GM18507 (cell line): ENCODE measurements around the gene SH3GLB2.
"Not testable (repeated sequence)": the region's sequence is repeated elsewhere in the genome, so short reads cannot be mapped to it uniquely, and the experiment has no call there.

Source experiments
- DNase-seq: peaks from one replicate; pipeline ENCODE4 v3.0.0; 2011; ENCODE audit warnings: low read depth; ENCODE audit not compliant: insufficient read length; ENCODE audit errors: extremely low spot score
- FAIRE-seq: peaks from 2 replicates; lab custom pipeline; 2011; peaks lifted over from hg19 to GRCh38; lab: Jason Lieb, UNC

The SH3GLB2 gene

DNA sequence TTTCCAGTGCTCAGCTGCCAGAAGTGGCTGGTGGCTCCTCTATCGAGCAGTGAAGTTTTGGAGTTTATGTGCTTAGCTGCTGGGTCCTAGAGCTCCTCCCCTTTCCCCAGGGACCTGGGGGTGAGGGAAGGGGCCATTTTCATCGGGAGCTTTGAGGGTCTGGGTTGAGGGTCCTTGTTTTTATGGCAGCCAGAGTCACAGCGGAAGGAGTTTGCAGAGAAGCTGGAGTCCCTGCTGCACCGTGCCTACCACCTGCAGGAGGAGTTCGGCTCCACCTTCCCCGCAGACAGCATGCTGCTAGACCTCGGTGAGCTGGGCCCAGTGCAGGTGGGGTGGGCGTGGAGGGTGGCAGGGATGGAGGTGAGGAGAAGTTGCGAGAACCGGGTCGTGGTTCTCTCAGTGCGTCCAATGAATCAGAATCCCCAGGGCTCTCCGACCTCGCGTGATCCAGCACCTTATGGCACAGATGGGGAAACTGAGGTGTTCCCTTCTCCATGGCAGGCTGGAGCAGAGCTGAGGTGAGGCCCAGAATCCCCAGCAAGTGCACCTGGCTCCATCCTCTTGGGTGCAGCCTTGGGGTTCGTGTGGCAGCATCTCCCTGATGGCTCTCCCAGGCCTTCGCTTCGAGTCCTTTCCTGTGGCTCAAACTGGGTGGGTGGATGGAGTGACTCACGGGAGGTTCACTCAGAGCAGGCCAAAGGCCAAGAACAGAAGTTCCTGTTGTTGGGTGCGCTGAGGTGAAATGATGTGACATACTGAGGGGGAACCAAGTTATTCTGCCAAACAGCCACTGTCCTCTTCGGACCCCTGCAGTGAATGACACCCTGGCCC is 31.0 kb upstream of the SH3GLB2 start:
- no peak for FAIRE-seq
- DNase-seq, result no peak

DNA sequence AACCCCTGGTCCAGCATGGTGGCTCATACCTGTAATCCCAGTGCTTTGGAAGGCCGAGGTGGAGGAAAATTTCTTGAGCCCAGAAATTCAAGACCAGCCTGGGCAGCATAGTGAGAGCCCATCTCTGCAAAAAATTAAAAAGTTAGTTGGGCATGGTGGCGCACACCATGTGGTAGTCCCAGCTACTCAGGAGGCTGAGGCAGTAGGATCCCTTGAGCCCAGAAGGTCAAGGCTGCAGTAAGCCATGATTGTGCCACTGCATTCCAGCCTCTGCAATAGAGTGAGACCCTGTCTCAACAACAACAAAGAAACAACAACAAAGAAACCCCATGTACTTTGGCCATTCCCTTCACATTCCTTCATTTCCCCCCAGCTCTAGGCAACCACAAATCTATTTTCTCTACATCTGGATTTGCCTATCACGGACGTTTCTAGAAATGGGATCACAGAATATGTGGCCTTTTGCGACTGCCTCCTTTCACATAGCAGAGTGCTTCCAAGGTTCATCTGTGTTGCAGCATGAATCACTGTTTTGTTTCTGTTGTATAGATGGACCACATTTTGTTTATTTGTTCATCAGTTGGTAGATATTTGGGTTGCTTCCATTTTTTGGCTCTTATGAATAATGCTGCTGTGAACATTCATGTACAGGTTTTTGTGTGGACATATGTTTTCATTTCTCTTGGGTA is 26.2 kb upstream of the SH3GLB2 start:
- DNase-seq, result no peak
- no peak for FAIRE-seq

DNA sequence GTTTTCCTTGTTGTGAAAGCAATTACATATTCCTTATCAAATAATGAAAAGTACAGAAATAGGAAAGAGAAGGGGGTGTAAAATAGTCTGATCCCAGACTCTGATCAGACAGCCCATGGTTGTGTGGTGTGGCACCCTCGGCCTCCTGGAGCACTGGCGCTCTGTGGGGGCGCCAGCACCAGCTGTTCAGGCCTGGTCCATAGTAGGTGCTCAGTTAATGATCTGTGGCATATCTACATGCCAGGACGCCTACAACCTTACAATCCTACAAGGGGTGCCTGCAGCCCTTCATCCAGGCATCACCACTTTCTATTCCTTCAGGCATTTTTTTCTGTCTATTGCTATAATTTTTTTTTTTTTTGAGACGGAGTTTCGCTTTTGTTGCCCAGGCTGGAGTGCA is 24.9 kb upstream of the SH3GLB2 start:
- no peak for FAIRE-seq
- DNase-seq, result no peak

DNA sequence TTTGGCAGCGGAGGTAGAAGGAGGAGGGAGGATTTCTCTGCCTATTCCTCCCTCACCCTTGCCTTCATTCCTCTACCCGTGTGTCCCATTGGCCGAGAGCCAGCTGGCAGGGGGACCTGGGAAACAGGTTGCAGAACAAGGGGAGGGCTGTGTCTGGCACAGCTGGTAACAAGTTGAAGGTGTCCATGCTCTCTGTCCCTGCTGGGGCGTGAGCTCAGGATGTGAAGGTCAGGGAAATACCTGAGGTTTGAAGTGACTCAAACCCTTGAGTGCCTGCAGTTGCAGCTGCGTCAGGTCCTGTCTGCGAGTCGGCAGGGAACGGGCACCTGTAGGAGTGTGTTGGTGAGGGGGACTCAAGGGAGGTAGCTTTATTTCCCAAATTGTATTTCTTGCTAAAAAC is 24.5 kb upstream of the SH3GLB2 start:
- no peak for FAIRE-seq
- no peak for DNase-seq

DNA sequence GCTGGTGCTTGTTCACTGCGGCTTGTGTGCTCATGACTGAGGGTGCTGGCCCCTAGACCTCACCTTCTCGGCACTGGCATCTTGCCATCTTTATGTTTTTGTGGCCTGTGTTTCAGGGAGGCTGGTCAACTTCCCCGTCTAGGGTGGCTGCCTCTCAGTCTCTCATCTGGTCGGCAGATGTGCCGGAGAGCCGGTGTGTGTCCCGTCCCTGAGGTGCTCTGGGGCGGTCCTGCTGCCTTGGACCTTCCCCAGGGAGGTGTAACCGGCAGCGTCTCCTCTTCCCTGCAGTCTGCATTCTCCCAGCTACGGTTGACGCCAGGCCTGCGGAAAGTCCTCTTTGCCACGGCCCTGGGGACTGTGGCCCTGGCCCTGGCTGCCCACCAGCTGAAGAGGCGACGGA is 13.9 kb upstream of the SH3GLB2 start:
- no peak for DNase-seq
- no peak for FAIRE-seq

DNA sequence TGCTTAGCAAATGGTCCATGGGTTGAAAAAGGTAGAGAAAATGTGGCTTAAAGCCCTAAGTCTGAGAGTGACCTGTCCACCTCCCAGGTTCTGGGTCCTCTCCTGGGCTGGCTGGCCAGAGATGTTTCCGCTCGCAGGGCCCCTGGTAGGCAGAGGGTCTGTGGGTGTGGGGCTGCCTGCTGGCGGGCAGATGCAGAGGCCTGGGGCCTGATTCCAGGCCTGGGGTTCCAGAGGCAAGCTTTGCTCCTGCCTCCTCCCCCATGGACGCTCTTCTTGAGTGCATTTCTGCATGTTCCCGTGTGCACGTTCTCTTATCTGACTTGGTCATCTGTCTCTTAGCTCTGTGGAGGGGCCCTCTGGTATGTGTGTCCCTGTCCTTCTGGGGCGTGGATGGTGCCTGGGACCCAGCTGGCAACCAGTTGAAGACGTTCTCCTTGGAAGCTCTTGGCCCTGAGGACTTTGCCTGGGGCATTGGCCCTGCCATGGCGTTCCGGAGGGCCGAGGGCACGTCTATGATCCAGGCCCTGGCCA is 12.0 kb upstream of the SH3GLB2 start:
- no peak for DNase-seq
- FAIRE-seq, result no peak

DNA sequence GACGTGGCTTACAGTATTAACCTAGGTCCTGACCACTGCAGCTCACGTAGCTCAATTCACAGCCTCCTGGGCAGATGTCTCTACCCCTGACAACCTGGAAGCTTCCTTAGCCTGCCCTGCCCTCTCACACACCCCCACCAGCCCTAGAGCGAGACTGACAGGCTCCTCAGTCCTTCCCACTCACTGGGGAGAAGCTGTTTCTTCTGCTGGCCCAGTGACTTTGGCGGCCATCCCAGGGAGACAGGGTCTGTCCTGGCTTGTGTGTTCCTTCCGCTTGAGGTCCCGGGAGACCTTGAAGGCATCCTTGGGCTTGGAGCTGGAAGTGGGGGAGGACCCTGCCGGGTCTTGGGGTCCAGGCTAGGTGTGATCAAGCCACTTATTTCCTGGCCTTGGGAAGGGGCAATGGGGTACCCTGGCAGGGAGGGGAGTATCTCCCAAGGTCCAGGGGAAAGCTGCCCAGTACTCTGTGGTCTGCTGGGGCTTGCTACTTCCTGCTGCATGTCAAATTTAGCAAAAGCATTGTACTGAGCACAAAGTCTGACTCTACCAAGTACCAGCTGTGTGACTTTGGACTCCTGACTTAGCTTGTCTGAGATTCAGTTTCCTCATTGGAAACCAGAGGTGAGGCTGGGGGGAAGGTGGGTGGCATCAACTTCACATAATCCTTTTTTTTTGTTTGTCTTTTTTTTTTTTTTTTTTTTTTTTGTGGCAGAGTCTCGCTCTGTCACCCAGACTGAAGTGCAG is 10.2 kb upstream of the SH3GLB2 start:
- FAIRE-seq, result no peak
- no peak for DNase-seq

DNA sequence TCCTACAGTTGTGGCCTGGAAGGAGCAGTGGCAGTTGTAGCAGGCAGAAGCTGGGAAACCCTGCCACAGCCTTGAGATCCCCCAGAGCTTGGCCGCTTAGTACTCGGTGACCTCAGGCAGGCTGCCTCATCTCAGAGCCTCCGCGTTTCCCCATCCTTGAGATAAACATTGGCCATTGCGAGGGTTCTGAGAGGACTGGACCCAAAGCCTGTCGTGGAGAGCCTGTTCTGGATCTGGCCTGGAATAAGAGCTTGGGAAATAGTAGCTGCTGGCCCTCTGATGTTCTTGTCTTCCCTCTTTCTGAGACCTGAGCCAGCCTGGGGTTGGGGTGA is 9.6 kb upstream of the SH3GLB2 start:
- FAIRE-seq (no peak), DNase-seq (no peak)

DNA sequence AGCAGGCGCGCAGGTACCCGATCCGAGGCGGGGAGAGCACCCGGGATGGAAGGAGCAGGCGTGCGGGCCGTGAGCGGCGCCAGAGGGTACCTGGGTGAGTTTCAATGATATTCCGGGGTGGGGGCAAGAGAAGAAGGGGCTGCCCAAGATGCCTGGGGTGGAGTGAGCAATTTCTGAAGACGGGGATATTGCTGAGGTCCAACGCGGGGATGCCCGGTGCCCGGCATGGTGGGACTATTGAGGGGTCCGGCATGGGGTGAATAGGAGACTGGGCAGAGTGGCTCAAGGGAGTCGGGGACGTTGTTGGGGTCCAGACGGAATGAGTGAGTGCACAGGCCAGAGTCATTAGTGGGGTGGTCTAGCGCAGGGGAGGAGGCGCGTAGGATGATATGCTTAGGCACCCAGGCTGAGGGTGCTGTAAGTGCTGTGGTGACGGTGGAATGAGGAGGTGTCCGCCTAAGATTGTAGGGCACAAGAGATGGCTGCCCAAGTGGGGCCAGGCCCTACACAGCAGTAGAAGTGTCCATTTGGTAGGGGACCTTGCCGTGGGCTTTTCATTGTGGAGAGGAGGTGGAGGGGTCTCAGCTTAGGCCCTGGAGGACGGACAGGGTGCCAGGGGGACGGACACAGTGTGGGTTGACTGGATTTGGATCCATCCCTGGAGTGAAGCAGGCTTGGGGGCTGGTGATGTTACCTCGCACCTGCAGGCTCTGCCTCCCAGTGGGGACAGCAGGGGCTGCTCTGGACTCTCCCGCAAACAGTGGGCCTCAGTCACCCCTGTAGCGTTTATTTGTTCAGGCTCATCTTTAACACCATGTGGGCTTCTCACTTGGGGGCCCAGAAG is 9.0 kb upstream of the SH3GLB2 start:
- no peak for FAIRE-seq
- DNase-seq, result no peak

DNA sequence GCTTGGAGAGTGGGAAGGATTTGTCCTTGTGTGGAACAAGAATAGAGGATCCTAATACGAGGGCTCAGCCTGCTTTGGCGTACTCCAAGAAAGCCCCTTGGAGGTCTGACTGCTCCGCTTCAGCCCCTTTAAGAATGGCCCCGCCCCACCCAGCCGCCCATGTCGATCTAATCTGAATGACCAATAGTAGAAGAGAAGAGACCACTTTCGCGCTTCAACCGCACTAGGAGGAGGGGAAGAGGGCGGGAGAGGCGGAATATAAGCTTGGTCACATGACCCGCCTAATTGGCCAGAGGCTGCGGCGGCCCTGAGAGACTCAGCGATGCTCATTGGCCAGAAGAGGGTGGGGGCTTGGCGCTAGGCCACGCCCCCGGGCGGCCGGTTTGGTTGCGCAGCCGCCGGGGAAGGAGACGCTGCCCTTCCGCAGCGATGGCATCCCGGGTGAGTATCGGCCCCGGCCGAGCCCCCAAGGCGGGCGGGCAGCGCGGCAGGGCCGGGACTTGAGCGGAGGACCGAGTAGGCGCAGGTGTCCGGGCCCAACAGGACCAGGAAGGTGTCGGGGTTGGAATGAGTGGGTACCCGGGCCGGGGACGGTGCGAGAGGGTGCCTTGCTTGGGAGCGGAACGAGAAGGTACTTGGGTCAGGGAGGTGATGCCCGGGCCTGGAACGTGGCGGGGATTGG is 8.3 kb upstream of the SH3GLB2 start, which contains the start of gene MIGA2:
Gene MIGA2 (plus strand): TSS at position 386 of the 682 bp plus-strand sequence. CDS start 3,969 bp downstream, outside the sequence.
- DNase-seq (peak; percentile 98), FAIRE-seq (peak; percentile 98)

DNA sequence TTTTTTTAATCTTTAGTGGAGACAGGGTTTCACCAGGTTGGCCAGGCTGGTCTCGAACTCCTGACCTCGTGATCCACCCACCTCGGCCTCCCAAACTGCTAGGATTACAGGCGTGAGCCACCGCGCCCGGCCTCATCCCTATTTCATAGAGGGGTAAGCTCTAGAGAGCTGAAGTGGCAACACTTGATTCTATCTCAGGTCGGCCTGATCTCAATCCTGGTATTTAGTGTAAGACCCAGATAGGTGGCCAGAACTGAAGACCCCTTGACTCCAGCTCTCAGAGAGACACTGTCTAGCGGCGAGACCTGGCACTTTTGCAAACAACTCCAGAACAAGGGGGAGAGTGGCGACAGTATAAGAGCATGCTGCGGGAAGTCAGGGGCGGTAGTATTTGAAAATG is 7.7 kb upstream of the SH3GLB2 start:
- not testable (repeated sequence) for DNase-seq, FAIRE-seq

DNA sequence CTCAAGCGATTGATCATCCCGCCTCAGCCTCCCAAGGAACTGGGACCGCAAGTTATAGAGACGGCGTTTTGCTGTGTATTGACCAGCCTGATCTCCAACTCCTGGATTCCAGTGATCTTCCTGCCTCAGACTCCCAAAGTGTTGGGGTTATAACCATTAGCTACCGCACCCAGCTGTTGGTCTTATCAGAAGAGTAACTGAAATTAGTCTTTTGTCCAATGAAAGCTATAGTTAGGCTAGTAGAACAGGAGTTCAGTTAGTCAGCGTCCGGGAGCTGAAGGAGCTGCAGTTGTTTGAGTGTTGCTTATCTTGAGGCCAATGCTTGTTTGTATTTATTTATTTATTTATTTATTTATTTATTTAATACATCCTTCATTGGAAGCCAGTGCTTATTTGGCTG is 5.1 kb upstream of the SH3GLB2 start:
- no peak for DNase-seq
- FAIRE-seq, result no peak

DNA sequence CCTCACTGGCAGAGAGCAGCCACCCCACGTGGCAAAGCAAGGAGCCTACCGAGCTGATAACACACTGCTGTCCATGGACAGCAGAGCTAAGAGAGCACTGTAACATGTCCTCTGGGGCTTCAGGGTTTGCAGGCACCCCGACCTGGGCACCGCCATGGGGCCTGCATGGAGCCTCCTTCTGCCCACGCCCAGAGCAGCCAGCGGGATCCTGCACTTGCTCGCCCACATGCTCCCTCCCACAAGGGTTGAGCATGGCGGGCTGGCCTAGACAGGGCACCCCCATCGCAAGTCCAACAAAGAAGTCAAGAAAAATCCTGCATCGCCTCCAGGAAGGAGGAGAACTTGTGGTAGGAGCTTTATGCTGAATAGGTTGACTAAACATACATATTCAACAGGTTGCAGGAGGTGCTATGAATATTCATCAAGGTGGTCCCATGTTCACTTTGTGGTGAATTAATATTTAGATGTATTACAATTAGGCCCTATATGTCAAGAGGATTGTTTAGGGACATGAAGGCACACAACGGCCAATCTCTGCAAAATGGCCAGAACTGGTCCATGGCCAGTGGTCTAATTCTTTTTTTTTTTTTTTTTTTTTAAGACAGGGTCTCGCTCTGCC is 4.5 kb upstream of the SH3GLB2 start:
- FAIRE-seq, result no peak
- no peak for DNase-seq

DNA sequence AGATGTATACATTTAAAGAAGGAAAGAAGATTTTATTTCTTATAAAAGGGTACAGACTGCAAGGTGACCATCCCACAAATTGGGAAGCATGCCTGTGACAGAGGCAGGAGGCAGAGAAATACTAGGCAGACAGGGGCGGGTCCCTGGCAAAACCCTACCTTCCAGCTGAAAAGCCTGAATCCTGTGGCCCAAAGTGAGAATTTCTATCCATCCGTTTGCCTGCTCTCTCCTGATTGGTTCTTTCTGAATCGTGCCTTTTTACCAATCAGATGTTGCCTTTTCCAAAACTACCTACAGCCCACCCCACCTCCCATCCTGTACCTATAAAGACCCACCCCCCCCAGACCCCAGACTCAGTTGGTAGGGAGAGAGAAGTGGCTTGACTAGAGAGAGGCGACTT is 3.4 kb upstream of the SH3GLB2 start:
- FAIRE-seq (no peak), DNase-seq (no peak)

DNA sequence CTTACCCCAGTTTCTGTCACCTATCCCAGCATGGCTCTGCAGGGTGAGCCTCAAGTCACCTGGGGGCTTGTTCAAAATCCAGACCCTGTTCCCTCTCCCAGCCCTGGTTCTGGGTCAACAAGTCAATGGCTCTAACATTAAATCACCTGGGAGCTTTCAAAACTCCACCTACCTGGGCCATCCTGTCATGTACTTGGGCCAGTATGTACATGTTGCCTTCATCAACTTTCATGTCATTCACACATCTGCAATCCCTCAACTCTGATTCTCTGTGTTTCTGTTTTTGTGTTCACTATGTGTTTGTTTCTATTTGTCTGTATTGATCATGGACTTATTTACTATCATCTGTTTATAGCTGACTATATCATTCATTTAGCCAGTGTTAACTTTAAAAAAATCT is 2.1 kb upstream of the SH3GLB2 start:
- DNase-seq (no peak), FAIRE-seq (no peak)

DNA sequence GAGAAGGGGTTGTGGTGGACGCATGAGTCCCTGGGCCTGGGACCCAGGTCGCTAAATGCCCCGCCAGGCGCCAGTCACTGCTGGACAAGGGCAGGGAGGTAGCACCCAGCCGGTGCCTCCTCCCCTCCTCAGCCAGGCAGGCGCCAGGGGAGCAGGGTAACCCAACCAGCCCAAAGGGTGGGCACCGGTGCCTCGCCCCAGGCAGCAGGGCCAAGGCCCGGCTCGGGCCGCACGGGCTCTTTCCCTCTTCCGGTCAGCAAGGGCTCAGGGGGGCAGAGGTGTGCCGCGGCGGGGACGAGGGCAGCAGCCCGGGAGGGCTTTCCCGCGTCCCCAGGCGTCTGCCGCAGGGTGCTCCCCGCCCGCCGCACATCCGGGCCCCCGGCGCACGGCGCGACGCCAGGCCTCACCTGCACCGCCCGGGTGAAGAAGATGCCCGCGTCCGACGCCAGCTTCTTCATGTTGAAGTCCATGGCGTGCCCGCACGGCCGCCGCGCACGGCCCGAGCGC is 393 bp downstream of the SH3GLB2 start:
- DNase-seq (no peak), FAIRE-seq (no peak)

DNA sequence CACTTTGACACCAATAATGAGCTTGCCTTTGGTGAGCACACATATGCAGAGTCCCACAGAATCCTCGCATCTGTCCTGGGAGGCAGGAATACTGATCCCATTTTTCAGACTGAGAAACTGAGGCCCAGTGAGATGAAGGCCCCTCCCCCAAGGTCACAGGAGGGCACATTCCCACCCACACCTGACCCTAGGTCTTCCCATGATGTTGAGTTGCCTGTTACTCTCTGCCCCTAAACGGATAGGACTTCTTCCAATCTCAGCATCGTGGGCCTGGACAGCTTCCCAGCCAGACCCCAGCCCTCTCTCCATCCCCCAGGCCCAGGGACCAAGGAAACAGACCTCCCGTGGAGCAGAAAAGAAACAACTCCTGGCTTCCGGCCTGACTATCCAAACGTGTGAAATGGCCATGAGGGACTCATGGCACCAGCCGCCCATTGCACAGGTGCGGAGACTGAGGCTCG is 877 bp downstream of the SH3GLB2 start:
- FAIRE-seq, result no peak

More for the DNA sequence above, 877 bp downstream of the SH3GLB2 start:
- DNase-seq, result no peak
